GM12873 (cell line): ENCODE data around the gene ITPR3.

ENCODE experiments used
- TF ChIP-seq, protein P1 (sequence below): IDR thresholded peaks from 2 replicates; pipeline ENCODE4 v1.5.1; 2012; ENCODE audit warnings: low read depth, mild to moderate bottlenecking, moderate library complexity, low read length, control low read depth; ENCODE audit not compliant: insufficient read depth; ENCODE audit errors: missing control alignments

ITPR3 gene

DNA sequence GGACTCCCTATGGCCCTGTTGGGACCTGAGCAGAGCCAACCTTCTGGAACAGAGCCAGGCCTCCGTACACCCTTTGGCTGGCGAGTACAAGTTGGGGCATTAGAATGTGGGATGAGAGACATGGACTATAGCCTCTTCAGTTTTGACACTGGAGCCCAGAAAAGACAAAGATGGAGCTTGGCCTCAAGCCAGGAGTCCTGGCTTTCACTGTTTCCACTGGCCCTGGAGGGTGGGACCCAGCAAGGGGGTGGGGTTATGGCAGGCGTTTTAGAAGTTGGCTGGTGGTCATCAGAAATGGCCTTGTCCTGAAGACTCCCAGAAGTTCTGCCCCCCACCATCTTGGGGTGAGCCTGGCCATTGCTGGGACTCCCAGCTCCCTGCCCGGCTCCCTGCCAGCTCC lies 21.8 kb downstream of the ITPR3 start:
- TF ChIP-seq, protein P1, sequence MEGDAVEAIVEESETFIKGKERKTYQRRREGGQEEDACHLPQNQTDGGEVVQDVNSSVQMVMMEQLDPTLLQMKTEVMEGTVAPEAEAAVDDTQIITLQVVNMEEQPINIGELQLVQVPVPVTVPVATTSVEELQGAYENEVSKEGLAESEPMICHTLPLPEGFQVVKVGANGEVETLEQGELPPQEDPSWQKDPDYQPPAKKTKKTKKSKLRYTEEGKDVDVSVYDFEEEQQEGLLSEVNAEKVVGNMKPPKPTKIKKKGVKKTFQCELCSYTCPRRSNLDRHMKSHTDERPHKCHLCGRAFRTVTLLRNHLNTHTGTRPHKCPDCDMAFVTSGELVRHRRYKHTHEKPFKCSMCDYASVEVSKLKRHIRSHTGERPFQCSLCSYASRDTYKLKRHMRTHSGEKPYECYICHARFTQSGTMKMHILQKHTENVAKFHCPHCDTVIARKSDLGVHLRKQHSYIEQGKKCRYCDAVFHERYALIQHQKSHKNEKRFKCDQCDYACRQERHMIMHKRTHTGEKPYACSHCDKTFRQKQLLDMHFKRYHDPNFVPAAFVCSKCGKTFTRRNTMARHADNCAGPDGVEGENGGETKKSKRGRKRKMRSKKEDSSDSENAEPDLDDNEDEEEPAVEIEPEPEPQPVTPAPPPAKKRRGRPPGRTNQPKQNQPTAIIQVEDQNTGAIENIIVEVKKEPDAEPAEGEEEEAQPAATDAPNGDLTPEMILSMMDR: no peak

DNA sequence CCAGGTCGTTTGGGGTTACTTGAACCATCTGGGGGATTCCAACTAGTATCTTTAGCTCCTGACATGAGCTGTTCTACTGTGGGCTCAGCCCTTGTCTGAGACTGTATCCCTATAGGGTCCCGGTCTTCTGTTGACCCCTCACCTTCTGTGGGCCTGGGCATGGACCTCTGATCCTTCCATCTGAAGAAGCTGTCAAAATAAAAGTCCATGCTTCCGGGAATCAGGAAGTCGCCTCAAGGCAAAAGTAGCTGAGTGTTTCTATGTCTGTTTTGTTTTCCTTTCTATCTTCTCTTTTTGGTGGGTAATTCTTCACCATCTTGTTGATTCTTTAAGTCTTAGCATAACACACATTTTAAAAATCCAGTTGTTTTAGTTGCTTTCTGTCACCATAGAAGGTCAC lies 30.3 kb downstream of the ITPR3 start:
- TF ChIP-seq, protein P1: no peak

DNA sequence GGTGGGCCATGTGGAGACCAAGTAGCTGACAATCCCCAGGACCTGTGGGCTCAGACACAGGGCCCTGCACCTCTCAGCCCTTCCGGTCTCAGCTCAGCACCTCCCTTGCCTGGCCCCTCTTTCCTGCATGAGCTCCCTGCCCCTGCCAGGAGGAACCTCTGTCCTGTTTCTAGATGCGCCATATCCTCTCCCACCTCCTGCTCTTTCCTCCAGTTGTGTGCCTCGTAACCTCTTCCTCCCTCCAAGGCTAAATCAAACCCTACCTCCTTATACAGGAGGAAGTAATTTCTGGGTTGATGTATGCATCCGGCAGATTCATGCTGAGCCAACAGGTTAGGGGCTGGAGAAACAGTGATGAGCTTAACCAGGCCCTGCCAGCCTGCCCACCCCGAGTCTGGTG lies 30.9 kb downstream of the ITPR3 start:
- TF ChIP-seq, protein P1: no peak

DNA sequence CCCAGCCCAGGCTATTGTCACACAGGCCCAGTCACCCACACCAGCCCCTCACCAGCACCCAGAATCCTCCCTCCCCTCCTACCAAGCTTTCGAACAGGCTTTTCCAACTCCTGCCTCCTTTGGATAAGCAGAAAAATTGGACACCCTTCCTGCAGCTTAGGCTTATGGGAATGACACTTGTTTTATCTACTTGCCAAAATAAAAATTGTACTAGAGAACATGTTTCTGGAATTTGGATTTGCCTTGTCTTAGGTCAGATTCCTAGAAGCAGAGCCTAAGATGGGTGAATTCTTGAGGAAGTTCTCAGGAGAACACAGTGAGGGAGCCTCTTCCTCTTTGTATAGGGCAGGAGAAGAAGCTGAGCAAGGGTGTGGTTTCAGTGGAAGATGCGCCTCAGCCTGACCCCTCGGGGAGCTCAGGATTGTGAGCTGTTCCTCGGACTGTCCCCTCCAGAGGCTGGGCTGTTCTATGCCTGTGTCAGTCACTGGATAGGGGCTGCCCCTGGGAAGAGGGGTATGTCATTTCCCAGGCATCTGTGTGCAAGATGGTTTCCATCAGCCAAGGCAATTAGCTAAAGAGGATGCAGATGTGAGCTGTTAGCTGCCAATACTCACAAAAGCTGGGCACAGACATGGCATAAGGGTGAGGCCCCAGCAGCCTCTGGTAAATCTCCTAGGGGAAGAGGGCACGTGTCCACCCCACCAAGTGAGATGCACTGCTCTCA lies 33.9 kb downstream of the ITPR3 start:
- TF ChIP-seq, protein P1: no peak

DNA sequence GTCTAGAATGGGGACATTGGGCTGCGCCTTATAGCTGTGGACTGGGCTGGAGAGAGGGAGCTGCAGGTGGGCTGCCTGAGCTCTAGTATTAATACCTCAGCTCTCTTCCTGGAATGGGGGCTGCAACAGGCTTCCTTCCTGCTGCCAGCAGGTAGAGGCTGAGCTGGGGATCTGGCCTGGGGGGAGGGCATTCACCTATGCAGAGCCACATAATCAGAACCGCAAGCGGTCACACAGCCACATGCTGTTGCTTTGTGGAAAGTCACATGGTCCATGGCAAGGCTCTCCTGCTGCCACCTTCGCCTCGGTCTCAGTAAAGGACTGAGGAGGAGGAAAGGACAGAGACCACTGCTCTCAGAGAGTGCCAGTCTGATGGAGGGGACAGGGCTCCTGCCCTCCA lies 35.7 kb downstream of the ITPR3 start:
- TF ChIP-seq, protein P1: no peak

DNA sequence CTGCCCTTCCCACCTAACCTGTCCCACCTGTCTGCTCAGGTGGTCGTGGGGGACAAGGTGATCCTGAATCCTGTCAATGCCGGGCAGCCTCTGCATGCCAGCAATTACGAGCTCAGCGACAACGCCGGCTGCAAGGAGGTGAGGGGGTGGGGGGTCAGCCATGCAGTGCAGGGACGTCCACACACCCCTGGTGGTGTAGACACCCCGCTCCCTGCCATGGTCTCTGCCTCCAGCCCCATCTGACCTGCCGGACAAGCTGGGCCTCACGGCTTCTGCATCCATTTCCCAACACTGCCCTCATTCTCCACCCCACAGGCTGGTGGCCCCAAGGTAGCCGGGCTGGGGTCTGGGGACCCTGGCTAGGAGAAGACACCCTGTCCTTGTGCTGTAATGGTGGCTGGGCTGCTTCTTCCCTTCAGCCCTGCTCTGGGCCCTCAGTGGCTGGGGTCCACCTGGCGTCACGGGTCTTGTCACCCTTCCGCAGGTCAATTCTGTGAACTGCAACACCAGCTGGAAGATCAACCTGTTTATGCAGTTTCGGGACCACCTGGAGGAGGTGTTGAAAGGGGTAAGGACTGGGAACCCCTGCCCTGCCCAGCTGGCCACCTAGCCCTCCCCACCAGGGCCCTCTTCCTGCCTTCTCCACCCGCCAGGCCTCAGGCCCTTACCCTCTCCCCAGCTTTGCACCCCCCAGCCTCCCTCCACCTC lies 38.0 kb downstream of the ITPR3 start:
- TF ChIP-seq, protein P1: no peak

DNA sequence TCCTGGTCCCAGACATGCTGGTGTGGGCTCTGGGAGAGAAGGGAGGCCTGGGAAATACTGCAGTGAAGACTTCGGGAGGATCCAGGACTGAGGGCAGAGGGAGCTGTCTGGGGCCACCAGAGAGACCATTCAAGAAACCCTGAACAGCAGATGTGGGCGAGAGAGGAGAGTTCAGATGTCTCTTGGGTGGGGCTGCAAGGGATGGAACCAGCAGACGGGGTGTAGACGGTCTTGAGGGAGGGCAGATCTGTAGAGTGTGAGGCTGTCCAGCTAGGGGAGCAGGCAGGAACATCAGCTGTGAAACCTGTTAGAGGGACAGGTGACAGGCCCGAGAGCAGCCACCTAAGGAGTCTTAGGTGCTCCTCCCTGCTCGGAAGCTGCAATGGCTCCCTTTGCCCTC lies 38.9 kb downstream of the ITPR3 start:
- TF ChIP-seq, protein P1: no peak
